Endothelial cell of umbilical vein (primary cell): ENCODE data around the gene ZNF507. TPM values are rescaled to one million over a fixed set of nuclear protein-coding genes. Genes with fewer than 3 reads are reported as not detected.

ENCODE experiments used
- BruUV-seq: library from RNA; stranded (reverse); fragments of 400-500 nt; replicated peaks from 2 replicates; lab custom pipeline; 2021; lab: Mats Ljungman, UMichigan
- CTCF ChIA-PET: fragments of 300-600, 350-600 bp; sonication (Branson Sonifier 250); formaldehyde crosslinking; loops from one replicate; lab custom pipeline; 2021; ENCODE audit warnings: antibody characterized with exemption, inconsistent platforms; lab: Charles Lee
- POLR2A ChIA-PET: fragments of 300-600, 350-600 bp; sonication (Branson Sonifier 250); formaldehyde crosslinking; loops from one replicate; lab custom pipeline; 2021; ENCODE audit warnings: antibody characterized with exemption, inconsistent platforms; lab: Charles Lee
- DNase-seq: peaks from one replicate; pipeline ENCODE4 v3.0.0-alpha.2; 2011; ENCODE audit warnings: low read depth, low spot score
- FAIRE-seq: peaks from 2 replicates; lab custom pipeline; 2011; peaks lifted over from hg19 to GRCh38; lab: Jason Lieb, UNC
- H2AFZ ChIP-seq: 2 replicates; pipeline ENCODE4 v1.6.0; 2012; ENCODE audit warnings: low read depth, low read length, control low read depth, inconsistent platforms
- H3K27ac ChIP-seq: 2 replicates; pipeline ENCODE4 v1.5.1; 2011; ENCODE audit warnings: low read depth, mild to moderate bottlenecking, control low read depth, low read length, moderate library complexity; ENCODE audit not compliant: insufficient read depth
- H3K27me3 ChIP-seq, 2 experiments: 2 replicates each; pipeline versions ENCODE4 v1.6.0 to v1.6.1; 2011; ENCODE audit warnings: low read length in 2 of 2, mixed read lengths in 1 of 2; ENCODE audit not compliant: control insufficient read depth in 2 of 2, insufficient read depth in 2 of 2
- H3K36me3 ChIP-seq, 2 experiments: 2 replicates in 1 of 2; 3 replicates in 1 of 2; pipeline ENCODE4 v1.5.1; 2011; ENCODE audit warnings: low read length in 2 of 2, mild to moderate bottlenecking in 1 of 2, moderate library complexity in 1 of 2; ENCODE audit not compliant: control insufficient read depth in 2 of 2, insufficient read depth in 2 of 2; ENCODE audit errors: extremely low read depth in 1 of 2
- H3K4me1 ChIP-seq: 3 replicates; pipeline ENCODE4 v1.5.1; 2011; ENCODE audit warnings: mild to moderate bottlenecking, low read length; ENCODE audit not compliant: control insufficient read depth, insufficient read depth; ENCODE audit errors: extremely low read depth
- H3K4me2 ChIP-seq: 2 replicates; pipeline ENCODE4 v1.6.1; 2011; ENCODE audit warnings: low read length, control low read depth, mixed read lengths; ENCODE audit not compliant: insufficient read depth
- H3K4me3 ChIP-seq, 3 experiments: fragments of 200-600 bp in 1 of 3; sonication (generic), shearing (Covaris generic) in 1 of 3; replicated peaks in 1 of 3; 2 replicates each; pipeline ENCODE4 v1.5.1; 2011 to 2016; ENCODE audit warnings: control low read depth in 3 of 3, low read length in 3 of 3, mild to moderate bottlenecking in 2 of 3, inconsistent platforms in 1 of 3, low read depth in 1 of 3, moderate library complexity in 1 of 3; ENCODE audit not compliant: insufficient read depth in 1 of 3
- H3K79me2 ChIP-seq: 2 replicates; pipeline ENCODE4 v1.6.0; 2012; ENCODE audit warnings: low read length, inconsistent platforms; ENCODE audit not compliant: control insufficient read depth, insufficient read depth
- H3K9ac ChIP-seq: replicated peaks from 2 replicates; pipeline ENCODE3; 2011; ENCODE audit warnings: low read length, control low read depth; ENCODE audit not compliant: insufficient read depth; ENCODE audit errors: extremely low read depth
- H3K9me1 ChIP-seq: replicated peaks from 3 replicates; pipeline ENCODE4 v1.6.0; 2011; ENCODE audit warnings: mild to moderate bottlenecking, low read length; ENCODE audit not compliant: control insufficient read depth, insufficient read depth; ENCODE audit errors: extremely low read depth
- H3K9me3 ChIP-seq: replicated peaks from 2 replicates; pipeline ENCODE4 v1.5.1; 2012; ENCODE audit warnings: low read length, inconsistent platforms; ENCODE audit not compliant: control insufficient read depth, insufficient read depth
- H4K20me1 ChIP-seq: replicated peaks from 2 replicates; pipeline ENCODE3; 2011; ENCODE audit warnings: mild to moderate bottlenecking, low read length; ENCODE audit not compliant: control insufficient read depth, insufficient read depth; ENCODE audit errors: extremely low read depth
- CTCF ChIP-seq, 2 donors: IDR thresholded peaks; 1 replicate in 1 of 2; 2 replicates in 1 of 2; pipeline ENCODE4 v1.5.1; 2011; ENCODE audit warnings: low read length in 2 of 2, mild to moderate bottlenecking in 2 of 2, moderate library complexity in 2 of 2, control low read depth in 1 of 2, inconsistent platforms in 1 of 2, low read depth in 1 of 2; ENCODE audit not compliant: insufficient read depth in 1 of 2; ENCODE audit errors: extremely low read depth in 1 of 2
- EZH2 ChIP-seq: IDR thresholded peaks from 2 replicates; pipeline ENCODE4 v1.6.1; 2012; ENCODE audit warnings: borderline replicate concordance, low read depth, mild to moderate bottlenecking, moderate library complexity, low read length, inconsistent platforms; ENCODE audit not compliant: severe bottlenecking
- FOS ChIP-seq: IDR thresholded peaks from 2 replicates; pipeline ENCODE4 v1.6.1; 2011; ENCODE audit warnings: mild to moderate bottlenecking, low read length, moderate library complexity, borderline replicate concordance; ENCODE audit not compliant: insufficient read depth
- GATA2 ChIP-seq: IDR thresholded peaks from 2 replicates; pipeline ENCODE4 v1.7.0; 2011; ENCODE audit warnings: low read depth, mild to moderate bottlenecking, moderate library complexity, mixed read lengths, low read length; ENCODE audit not compliant: insufficient read length, insufficient read depth
- JUN ChIP-seq: IDR thresholded peaks from 2 replicates; pipeline ENCODE4 v1.6.1; 2011; ENCODE audit warnings: borderline replicate concordance, low read depth; ENCODE audit not compliant: insufficient read length, insufficient read depth
- MAX ChIP-seq: IDR thresholded peaks from 2 replicates; pipeline ENCODE4 v1.6.1; 2011; ENCODE audit not compliant: insufficient read depth, insufficient read length
- MYC ChIP-seq: IDR thresholded peaks from one replicate; pipeline ENCODE4 v1.6.1; 2011; ENCODE audit warnings: mild to moderate bottlenecking, low read depth, low read length
- POLR2A ChIP-seq: IDR thresholded peaks from 2 replicates; pipeline ENCODE4 v1.6.1; 2012; ENCODE audit warnings: low read depth, mild to moderate bottlenecking, control low read depth, low read length
- POLR2AphosphoS5 ChIP-seq: IDR thresholded peaks from 2 replicates; pipeline ENCODE4 v1.6.1; 2012; ENCODE audit warnings: low read depth, mild to moderate bottlenecking, control low read depth, low read length, moderate library complexity; ENCODE audit not compliant: insufficient read depth
- dilution Hi-C: fragments of 300-500 bp; cut with MboI; formaldehyde crosslinking; loops from one replicate; pipeline ENCODE4 v1.15.0; 2019; ENCODE audit warnings: low sequenced_read_pairs; ENCODE audit not compliant: extremely low pct_ligation_motif_present
- intact Hi-C: fragments of 100-400 bp; cut with micrococcal nuclease; formaldehyde crosslinking; loops from one replicate; pipeline ENCODE4 v1.10.0; 2022
- polyA plus RNA-seq, 4 experiments: library from polyadenylated mRNA; depleted of rRNA in 3 of 4; stranded (reverse) in 3 of 4; unstranded in 1 of 4; fragments of >200 nt; gene quantifications; 2 replicates each; pipeline versions ENCODE4 v1.2.1 to v1.2.3, GENCODE V29; 2011 to 2012; ENCODE audit warnings: missing spikeins in 1 of 4
- total RNA-seq: library from RNA; stranded (reverse); gene quantifications from 2 replicates; pipeline ENCODE4 v1.2.3, GENCODE V29; 2021

Gene ZNF507
- total and polyA plus RNA-seq, 2 donors (not counting 3 experiments of a cell fraction or from before 2014, with no cell fraction given) = 6.8 to 23.0 TPM

- Histone ChIP-seq H3K9ac (no peak overlapping the region), H3K4me1 (no peaks in the 10 kb centered on the region), H3K79me2 (no peaks in the 10 kb centered on the region), H3K9me1 (no peaks in the 10 kb centered on the region), H4K20me1 (no peaks in the 10 kb centered on the region), H3K27ac (no peak overlapping the region), H3K4me3 (no peak overlapping the region), H3K9me3 (no peaks in the 10 kb centered on the region), H3K27me3 (no peaks in the 10 kb centered on the region), H2AFZ (no peak overlapping the region), H3K4me2 (no peak overlapping the region), H3K36me3 (no peaks in the 10 kb centered on the region)
- DNase-seq (no peak), FAIRE-seq (no peak)
- POLR2A ChIA-PET = no interaction called here
- intact Hi-C loops = no loop called here
- TF ChIP-seq POLR2A = no peak
- TF ChIP-seq MYC = no peak
- no peak for TF ChIP-seq GATA2
- TF ChIP-seq FOS = no peak
- no peak for TF ChIP-seq MAX
- TF ChIP-seq JUN = no peak
- TF ChIP-seq POLR2AphosphoS5 = no peak
- no peak for TF ChIP-seq EZH2
- TF ChIP-seq CTCF (IDR thresholded peaks at IDR 0.05; ENCODE audit: extremely low read depth in 1 of 2, insufficient read depth in 1 of 2, low read depth in 1 of 2, low read length in 2 of 2) = no peak
- dilution Hi-C loops = no loop called here
- BruUV-seq = no TSS peak
- CTCF ChIA-PET = interaction anchor here (1.5 kb wide), 1 partner anchor 53 kb away, joined by 3 read pairs; no protein-coding TSS in a partner anchor
Observed at GRCh38 chr19:32392901-32393300, 47.5 kb downstream of the ZNF507 start.
